Right cardiac atrium (tissue), 5 donors: ENCODE data around the gene AMDHD2. TPM values are rescaled to one million over a fixed set of nuclear protein-coding genes. Genes with fewer than 3 reads are reported as not detected.

Experiments used
- ATAC-seq, 2 donors: fragments of 200-7000 bp; cut with Tn5 transposase; one replicate each; pipeline versions ENCODE4 v1.8.0 to v1.9.1; 2020; ENCODE audit warnings: moderate library complexity in 2 of 2, mild to moderate bottlenecking in 1 of 2
- DNase-seq, 3 donors: peaks; one replicate each; pipeline ENCODE4 v3.0.0-alpha.2; 2020
- H3K27ac ChIP-seq: one replicate; pipeline ENCODE4 v1.5.1; 2013; ENCODE audit warnings: mild to moderate bottlenecking, low read length, control low read depth, moderate library complexity
- H3K27me3 ChIP-seq: one replicate; pipeline ENCODE4 v1.6.1; 2013; ENCODE audit not compliant: control insufficient read depth, insufficient read depth
- H3K4me1 ChIP-seq: one replicate; pipeline ENCODE4 v1.6.1; 2013; ENCODE audit warnings: low read length; ENCODE audit not compliant: control insufficient read depth, insufficient read depth
- H3K4me3 ChIP-seq: one replicate; pipeline ENCODE4 v1.5.1; 2013; ENCODE audit warnings: low read length, control low read depth
- H3K9me3 ChIP-seq: one replicate; pipeline ENCODE4 v1.6.1; 2013; ENCODE audit warnings: low read length; ENCODE audit not compliant: control insufficient read depth
- WGBS: extraction: QIAGEN DNeasy Blood & Tissue Kit; methylation state at CpG from one replicate; pipeline ENCODE4 v1.1.7; 2013; 5-methylcytosine and 5-hydroxymethylcytosine counted together
- intact Hi-C, 4 donors: fragments of 100-400 bp; cut with DNase I; formaldehyde crosslinking; loops; one replicate each; pipeline versions ENCODE4 v1.11.0 to v1.14.0; 2022 to 2023
- polyA plus RNA-seq: library from polyadenylated mRNA; stranded (reverse); fragments of 200-250 nt; gene quantifications from one replicate; pipeline ENCODE4 v1.2.3, GENCODE V29; 2013
- total RNA-seq, 4 donors: library from RNA; stranded (reverse); fragmentation: NEBNext Ultra II Directional; extraction: Animal tissue kit (Norgen Biotek cat#: 25700); gene quantifications; one replicate each; pipeline ENCODE4 v1.2.1, GENCODE V29; 2021
- donor health status: healthy with polysubstance abuse.
- donor health status: DM: no; HTN: yes; CAD: no.
- donor health status: DM: no; HTN: no; CAD: no.
- donor health status: DM: no; HTN: yes; CAD: no; lungs with severe emphysema.
- donor health status: DM: yes; HTN: yes; CAD: no.

Gene AMDHD2
- total and polyA plus RNA-seq, 5 donors = 10.6 to 16.5 (median 13.2) TPM

DNA sequence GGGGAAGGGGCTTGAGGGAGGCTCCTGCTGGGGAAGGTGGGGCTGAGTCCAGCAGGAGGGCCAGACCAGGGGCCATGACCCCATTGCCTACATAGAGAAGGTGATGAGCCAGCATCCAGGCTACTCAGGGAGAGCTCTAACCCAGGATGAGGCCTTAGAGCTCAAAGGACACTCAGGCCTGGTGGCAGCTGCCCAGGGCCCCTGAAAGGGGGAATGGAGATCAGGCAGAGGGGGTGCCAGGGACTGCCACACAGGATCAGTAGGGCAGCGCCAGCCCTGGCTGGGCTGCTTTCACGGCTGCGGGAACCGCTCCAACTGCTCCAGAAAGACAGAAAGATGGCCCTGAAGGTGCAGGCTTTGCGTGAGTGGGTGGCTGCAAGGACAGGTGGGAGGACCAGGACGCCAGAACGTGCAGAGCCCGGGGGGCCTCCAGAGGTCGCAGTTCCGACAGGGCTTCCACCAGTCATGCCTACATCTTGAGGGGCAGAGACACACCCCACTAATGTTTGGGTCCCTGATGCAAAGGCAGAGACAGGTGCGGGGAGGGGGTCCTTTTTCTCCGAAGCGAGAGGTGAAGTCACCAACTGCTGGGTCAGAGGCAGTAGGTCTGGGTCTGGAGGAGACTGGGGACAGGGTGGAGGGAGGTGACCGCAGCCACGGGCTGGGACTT, 7.3 kb upstream of the AMDHD2 start:
- Histone ChIP-seq H3K9me3 (no peaks in the 10 kb centered on the region), H3K4me3 (peak overlapping the region; percentile 97), H3K27ac (peak overlapping the region; percentile 92), H3K4me1 (peaks cover 17% of the 10 kb centered on the region), H3K27me3 (no peaks in the 10 kb centered on the region)
- WGBS = 39% methylated on average over 15 of the region's 15 CpGs
- intact Hi-C loops = no loop called here
- ATAC-seq (peak in 1 of 2 donors; percentile 1), DNase-seq (peak in 2 of 3 donors; percentile 64 to 67)

DNA sequence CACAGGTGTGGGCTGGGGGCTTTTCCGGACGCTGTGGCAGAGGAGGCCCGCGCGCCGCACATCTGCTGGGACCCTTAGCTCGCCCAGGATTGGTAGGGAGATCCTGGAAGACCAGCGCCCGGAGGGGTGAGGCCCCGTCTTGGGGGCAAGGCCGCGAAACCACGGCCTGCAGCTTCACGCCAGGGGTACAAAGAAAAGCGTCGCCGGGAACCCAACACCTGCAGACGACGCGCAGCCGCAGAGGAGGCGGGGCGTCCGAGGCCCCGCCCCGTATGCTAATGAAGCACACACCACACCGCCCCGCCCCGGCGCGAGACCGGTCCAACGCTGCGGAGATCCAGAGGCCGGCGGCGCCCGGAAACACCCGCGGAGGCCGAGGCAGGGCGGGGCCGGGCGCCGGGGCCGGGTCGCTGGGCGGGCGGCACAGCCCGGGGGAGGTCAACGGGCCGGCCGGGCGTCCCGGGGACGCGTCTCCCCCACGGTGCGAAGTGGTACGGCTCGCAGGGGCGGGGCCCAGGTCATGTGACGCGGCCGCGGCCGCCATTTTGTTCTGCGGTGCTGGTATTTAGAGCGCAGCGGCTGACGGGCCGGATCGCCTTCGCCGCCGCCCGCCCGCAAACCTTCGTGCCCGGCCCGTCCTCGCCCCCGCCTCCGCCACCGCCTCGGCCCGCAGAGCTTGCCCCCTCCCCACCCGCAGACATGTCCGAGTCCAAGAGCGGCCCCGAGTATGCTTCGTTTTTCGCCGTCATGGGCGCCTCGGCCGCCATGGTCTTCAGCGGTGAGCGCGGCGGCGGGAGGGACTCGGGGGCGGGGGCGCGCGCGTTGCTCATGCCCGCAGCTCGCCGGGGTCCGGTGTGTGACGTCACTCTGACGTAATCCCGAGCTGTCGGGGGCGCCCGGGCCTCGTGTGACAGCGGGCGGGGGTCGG, 6.5 kb upstream of the AMDHD2 start, which contains the start of gene ATP6V0C:
Gene ATP6V0C, plus strand, starts transcription at position 548 of the 928 bp plus-strand sequence. Its CDS starts 152 bp downstream, at position 700.
- peaks cover 20% of the 10 kb centered on the region for H3K4me1 ChIP-seq
- intact Hi-C loops = no loop called here

GRCh38 chr16:2514333-2515179, 5.6 kb upstream of the AMDHD2 start:
- ATAC-seq (no peak), DNase-seq (peak in 2 of 3 donors; percentile 41 to 73)
- WGBS = under 1% methylated on average over 63 of the region's 63 CpGs
- H3K27me3 ChIP-seq = no peaks in the 10 kb centered on the region
- no peaks in the 10 kb centered on the region for H3K9me3 ChIP-seq
- intact Hi-C loops = loop anchor here in 1 of 4 donors (5.0 kb wide), 1 partner anchor 292 kb away; the partner anchor contains the start of gene E4F1
- H3K4me1 ChIP-seq = peaks cover 22% of the 10 kb centered on the region
- H3K4me3 ChIP-seq = peak overlapping the region; percentile 97
- peak overlapping the region; percentile 92 for H3K27ac ChIP-seq

More for the DNA sequence above, 6.5 kb upstream of the AMDHD2 start, which contains the start of gene ATP6V0C:
- ATAC-seq (peak; percentile 80 to 89), DNase-seq (peak; percentile 93 to 98 (median 97))
- Histone ChIP-seq H3K4me3 (peak within 1 kb of the TSS; percentile 97), H3K27me3 (no peaks in the 10 kb centered on the region), H3K9me3 (no peaks in the 10 kb centered on the region), H3K27ac (peak within 1 kb of the TSS; percentile 92)
- 2% methylated on average over 122 of the region's 122 CpGs for WGBS

GRCh38 chr16:2515180-2515851, 4.9 kb upstream of the AMDHD2 start:
- ATAC-seq = no peak

GRCh38 chr16:2516391-2517240, 3.6 kb upstream of the AMDHD2 start:
- WGBS = 53% methylated on average over 11 of the region's 11 CpGs
- peak overlapping the region; percentile 21 for H3K27ac ChIP-seq
- no peak overlapping the region for H3K4me3 ChIP-seq
- H3K27me3 ChIP-seq = no peaks in the 10 kb centered on the region
- DNase-seq = peak in 2 of 3 donors; percentile 63 to 72
- H3K9me3 ChIP-seq = no peaks in the 10 kb centered on the region
- peaks cover 22% of the 10 kb centered on the region for H3K4me1 ChIP-seq
- ATAC-seq = no peak
- intact Hi-C loops = loop anchor here in 1 of 4 donors (5.0 kb wide), 1 partner anchor 294 kb away; the partner anchor contains the start of gene E4F1

More at GRCh38 chr16:2515180-2515851, 4.9 kb upstream of the AMDHD2 start:
- Histone ChIP-seq H3K4me3 (peak overlapping the region; percentile 97), H3K27ac (peak overlapping the region; percentile 62), H3K9me3 (no peaks in the 10 kb centered on the region), H3K4me1 (peaks cover 22% of the 10 kb centered on the region), H3K27me3 (no peaks in the 10 kb centered on the region)
- 27% methylated on average over 14 of the region's 14 CpGs for WGBS
- DNase-seq = peak; percentile 22 to 61 (median 53)
- intact Hi-C loops = loop anchor here in 1 of 4 donors (5.0 kb wide), 1 partner anchor 293 kb away; the partner anchor contains the start of gene E4F1

DNA sequence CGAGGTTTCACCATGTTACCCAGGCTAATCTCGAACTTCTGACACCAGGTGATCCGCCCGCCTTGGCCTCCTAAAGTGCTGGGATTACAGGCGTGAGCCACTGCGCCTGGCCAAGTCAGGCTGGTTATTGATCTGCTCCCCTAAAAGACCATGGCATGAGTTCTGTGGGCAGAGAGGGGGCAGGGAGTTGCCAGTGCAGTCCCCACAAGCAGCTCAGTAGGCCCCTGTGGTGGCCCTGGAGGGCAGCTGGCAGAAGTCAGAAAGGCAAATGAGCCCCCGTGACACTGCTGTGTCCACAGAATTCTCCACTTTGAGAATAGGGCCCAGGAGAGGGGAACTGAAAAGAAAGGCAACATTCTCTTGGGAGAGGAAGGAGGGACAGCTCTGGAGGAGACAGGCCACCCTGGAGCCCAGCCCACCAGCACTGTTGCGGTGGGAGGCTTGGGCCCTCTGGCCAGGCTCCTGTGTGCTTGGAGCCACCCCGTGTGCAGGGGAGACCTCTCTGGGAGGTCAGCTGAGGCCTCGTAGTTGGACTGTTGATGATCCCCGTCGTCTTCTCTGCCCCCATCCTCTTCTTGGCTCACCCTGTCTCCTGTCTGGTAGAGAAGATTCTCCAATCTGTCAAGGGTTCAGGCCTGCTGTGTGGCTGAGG, 2.1 kb upstream of the AMDHD2 start:
- ATAC-seq = no peak
- no peak overlapping the region for H3K4me3 ChIP-seq

GRCh38 chr16:2518823-2519710, 1.1 kb upstream of the AMDHD2 start:
- Histone ChIP-seq H3K9me3 (no peaks in the 10 kb centered on the region), H3K27me3 (no peaks in the 10 kb centered on the region), H3K4me3 (no peak overlapping the region), H3K27ac (peak overlapping the region; percentile 40), H3K4me1 (peaks cover 22% of the 10 kb centered on the region)
- intact Hi-C loops = loop anchor here in 1 of 4 donors (5.0 kb wide), 1 partner anchor 297 kb away; the partner anchor contains the start of gene E4F1
- WGBS = 81% methylated on average over 39 of the region's 39 CpGs
- DNase-seq (peak; percentile 35 to 72 (median 69)), ATAC-seq (peak; percentile 3)

More for the DNA sequence above, 2.1 kb upstream of the AMDHD2 start:
- Histone ChIP-seq H3K9me3 (no peaks in the 10 kb centered on the region), H3K27ac (peak overlapping the region; percentile 9), H3K27me3 (no peaks in the 10 kb centered on the region), H3K4me1 (peaks cover 22% of the 10 kb centered on the region)
- intact Hi-C loops = loop anchor here in 1 of 4 donors (5.0 kb wide), 1 partner anchor 296 kb away; the partner anchor contains the start of gene E4F1
- DNase-seq = peak in 1 of 3 donors; percentile 54
- WGBS = 67% methylated on average over 12 of the region's 12 CpGs

DNA sequence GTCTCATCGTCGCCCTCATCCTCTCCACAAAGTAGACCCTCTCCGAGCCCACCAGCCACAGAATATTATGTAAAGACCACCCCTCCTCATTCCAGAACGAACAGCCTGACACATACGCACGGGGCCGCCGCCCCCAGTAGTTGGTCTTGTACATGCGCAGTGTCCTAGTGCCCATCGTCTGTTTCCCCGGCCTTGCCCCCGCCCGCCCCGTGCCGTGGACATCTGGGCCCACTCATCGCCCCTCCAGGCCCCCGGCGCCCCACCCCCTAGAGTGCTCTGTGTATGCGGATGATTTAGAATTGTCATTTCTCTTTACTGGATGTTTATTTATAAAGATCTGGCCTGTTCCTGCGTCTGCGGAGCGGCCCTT, 475 bp upstream of the AMDHD2 start:
- Histone ChIP-seq H3K4me3 (peak overlapping the region; percentile 26), H3K4me1 (peaks cover 22% of the 10 kb centered on the region), H3K9me3 (no peaks in the 10 kb centered on the region), H3K27me3 (no peaks in the 10 kb centered on the region), H3K27ac (peak overlapping the region; percentile 62)
- DNase-seq (peak in 2 of 3 donors; percentile 38 to 80), ATAC-seq (peak; percentile 3 to 28)
- WGBS = 38% methylated on average over 22 of the region's 22 CpGs
- intact Hi-C loops = loop anchor here in 1 of 4 donors (5.0 kb wide), 1 partner anchor 297 kb away; the partner anchor contains the start of gene E4F1
